NOMO-1 treated with dmso at 0.1 percent for 144 hours (cell line): ENCODE data around the gene DYNC2I2.
"Not testable (repeated sequence)": the region's sequence is repeated elsewhere in the genome, so short reads cannot be mapped to it uniquely, and the experiment has no call there.

Experiments
- DNase-seq: peaks from one replicate; lab custom pipeline; 2025; ENCODE audit not compliant: unreplicated experiment; lab: John Stamatoyannopoulos, UW

The DYNC2I2 gene

GRCh38 chr9:128656416-128657343 lies at the start of gene DYNC2I2:
TSS of gene DYNC2I2 (minus strand) at chr9:128656847. CDS start at chr9:128656726, 121 bp downstream.
- DNase-seq, result peak; percentile 85

GRCh38 chr9:128706045-128706444 lies 49.4 kb upstream of the DYNC2I2 start:
- DNase-seq, result no peak

- DNase-seq, result no peak
Measured at GRCh38 chr9:128705051-128705965, 48.7 kb upstream of the DYNC2I2 start.

- no peak for DNase-seq
Measured at GRCh38 chr9:128704356-128704670, 47.7 kb upstream of the DYNC2I2 start.

GRCh38 chr9:128703616-128704355 lies 47.1 kb upstream of the DYNC2I2 start:
- DNase-seq, result no peak

GRCh38 chr9:128702949-128703615 lies 46.4 kb upstream of the DYNC2I2 start:
- DNase-seq, result no peak

- peak; percentile 75 for DNase-seq
Measured at GRCh38 chr9:128702445-128702948, 45.9 kb upstream of the DYNC2I2 start, which contains the start of gene PKN3. TSS of gene PKN3 (plus strand) at chr9:128702503. CDS start at chr9:128702916, 413 bp downstream.

- no peak for DNase-seq
Measured at GRCh38 chr9:128701227-128701854, 44.7 kb upstream of the DYNC2I2 start.

- DNase-seq, result not testable (repeated sequence)
Measured at GRCh38 chr9:128699096-128699795, 42.6 kb upstream of the DYNC2I2 start.

- no peak for DNase-seq
Measured at GRCh38 chr9:128696923-128697707, 40.5 kb upstream of the DYNC2I2 start.

GRCh38 chr9:128694344-128694743 lies 37.7 kb upstream of the DYNC2I2 start:
- DNase-seq, result no peak

GRCh38 chr9:128693738-128694137 lies 37.1 kb upstream of the DYNC2I2 start:
- DNase-seq, result not testable (repeated sequence)

- no peak for DNase-seq
Measured at GRCh38 chr9:128690684-128691034, 34.0 kb upstream of the DYNC2I2 start.

GRCh38 chr9:128689820-128690683 lies 33.4 kb upstream of the DYNC2I2 start:
- no peak for DNase-seq

GRCh38 chr9:128689293-128689774 lies 32.7 kb upstream of the DYNC2I2 start:
- peak; percentile 9 for DNase-seq

GRCh38 chr9:128688501-128689292 lies 32.0 kb upstream of the DYNC2I2 start, which contains the start of gene SET:
TSS of gene SET (plus strand) at chr9:128689222. CDS start at chr9:128689583, 361 bp downstream.
- peak; percentile 92 for DNase-seq
